Measurements from ENCODE around the gene HOXA2.

GRCh38 chr7:27116031-27116961, 13.8 kb upstream of the HOXA2 start:
- TF ChIP-seq CTCF (IDR thresholded peaks at IDR 0.05) (no peak), POLR2AphosphoS5 (IDR thresholded peaks at IDR 0.05) (no peak), POLR2A (IDR thresholded peaks at IDR 0.05) (no peak)

Measured in prostate gland (tissue), 2 donors.